IPS DF 4.7 (cell line): Measurements from ENCODE around the gene FOXE3.

Source experiments
- DNase-seq: peaks from one replicate; pipeline ENCODE4 v3.0.0-alpha.2; 2013; ENCODE audit warnings: low spot score; ENCODE audit errors: extremely low read depth

FOXE3 gene

DNA sequence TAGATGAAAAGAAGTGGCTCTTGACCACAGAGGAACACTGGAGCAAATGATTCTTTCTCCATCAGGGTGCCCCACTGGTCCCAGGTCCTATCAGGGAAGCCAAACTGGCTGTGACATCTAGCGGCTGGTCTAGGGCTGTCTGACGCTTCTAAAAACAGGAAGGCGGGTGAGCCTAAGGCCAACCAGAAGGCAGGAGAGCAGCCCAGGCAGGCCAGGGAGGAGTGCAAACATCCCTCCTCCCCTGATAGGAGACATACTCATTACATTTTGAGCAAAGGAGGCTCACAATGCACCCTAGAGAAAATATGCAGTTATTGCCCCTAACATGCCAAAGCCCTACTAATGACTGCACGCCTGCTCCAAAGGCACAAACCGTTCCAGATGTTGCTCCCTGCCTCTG, 10.4 kb upstream of the FOXE3 start:
- no peak for DNase-seq

DNA sequence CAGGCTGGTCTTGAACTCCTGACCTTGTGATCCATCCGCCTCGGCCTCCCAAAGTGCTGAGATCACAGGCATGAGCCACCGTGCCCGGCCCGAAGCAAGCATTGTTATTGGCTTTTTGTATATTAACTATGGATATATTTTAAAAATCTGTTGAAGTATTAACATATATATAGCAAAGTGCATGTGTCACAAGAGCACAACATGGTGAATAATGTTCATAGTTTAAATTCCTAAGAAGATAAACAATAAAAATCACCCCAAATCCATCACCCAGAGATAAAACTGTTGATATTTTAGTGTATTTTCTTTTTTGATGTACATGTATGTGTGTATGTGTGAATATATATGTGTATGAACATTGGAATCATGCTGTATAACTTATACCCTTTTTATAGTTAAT, 9.1 kb upstream of the FOXE3 start:
- no peak for DNase-seq

GRCh38 chr1:47407481-47407880, 8.6 kb upstream of the FOXE3 start:
- DNase-seq = no peak

GRCh38 chr1:47409311-47410067, 6.6 kb upstream of the FOXE3 start:
- DNase-seq = no peak

GRCh38 chr1:47410068-47410455, 6.0 kb upstream of the FOXE3 start:
- DNase-seq = no peak

GRCh38 chr1:47411436-47411835, 4.6 kb upstream of the FOXE3 start:
- DNase-seq = no peak

DNA sequence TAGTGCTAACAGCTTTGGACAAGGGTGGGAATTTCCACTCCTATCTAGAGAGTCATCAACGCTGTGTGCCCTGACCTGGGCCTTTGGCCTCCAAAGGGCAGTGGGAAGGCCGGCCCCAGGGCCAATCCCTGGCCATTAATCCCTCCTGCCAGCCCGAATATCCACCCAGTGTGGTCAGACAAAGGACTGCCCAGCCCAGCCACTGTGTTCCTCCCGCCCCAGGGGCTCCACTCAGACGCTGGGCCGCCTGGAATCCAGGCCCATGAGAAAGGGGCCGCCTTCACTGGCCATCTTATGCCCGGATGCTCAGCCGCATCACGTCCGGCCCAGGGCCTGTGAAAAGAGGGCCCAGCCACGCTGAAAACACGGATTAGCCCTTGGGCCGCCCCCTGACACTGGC, 3.6 kb upstream of the FOXE3 start:
- DNase-seq = no peak

DNA sequence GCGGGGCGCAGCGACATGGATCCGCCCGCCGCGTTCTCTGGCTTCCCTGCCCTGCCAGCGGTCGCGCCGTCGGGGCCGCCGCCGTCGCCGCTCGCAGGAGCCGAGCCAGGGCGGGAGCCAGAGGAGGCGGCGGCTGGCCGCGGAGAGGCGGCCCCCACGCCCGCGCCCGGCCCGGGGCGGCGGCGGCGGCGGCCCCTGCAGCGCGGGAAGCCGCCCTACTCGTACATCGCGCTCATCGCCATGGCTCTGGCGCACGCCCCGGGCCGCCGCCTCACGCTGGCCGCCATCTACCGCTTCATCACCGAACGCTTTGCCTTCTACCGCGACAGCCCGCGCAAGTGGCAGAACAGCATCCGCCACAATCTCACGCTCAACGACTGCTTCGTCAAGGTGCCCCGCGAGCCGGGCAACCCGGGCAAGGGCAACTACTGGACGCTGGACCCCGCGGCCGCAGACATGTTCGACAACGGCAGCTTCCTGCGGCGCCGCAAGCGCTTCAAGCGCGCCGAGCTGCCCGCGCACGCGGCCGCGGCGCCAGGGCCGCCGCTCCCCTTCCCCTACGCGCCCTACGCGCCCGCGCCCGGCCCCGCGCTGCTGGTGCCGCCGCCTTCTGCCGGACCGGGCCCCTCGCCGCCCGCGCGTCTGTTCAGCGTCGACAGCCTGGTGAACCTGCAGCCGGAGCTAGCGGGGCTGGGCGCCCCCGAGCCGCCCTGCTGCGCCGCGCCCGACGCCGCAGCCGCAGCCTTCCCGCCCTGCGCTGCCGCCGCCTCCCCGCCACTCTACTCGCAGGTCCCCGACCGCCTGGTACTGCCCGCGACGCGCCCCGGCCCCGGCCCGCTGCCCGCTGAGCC, 459 bp downstream of the FOXE3 start:
- no peak for DNase-seq

DNA sequence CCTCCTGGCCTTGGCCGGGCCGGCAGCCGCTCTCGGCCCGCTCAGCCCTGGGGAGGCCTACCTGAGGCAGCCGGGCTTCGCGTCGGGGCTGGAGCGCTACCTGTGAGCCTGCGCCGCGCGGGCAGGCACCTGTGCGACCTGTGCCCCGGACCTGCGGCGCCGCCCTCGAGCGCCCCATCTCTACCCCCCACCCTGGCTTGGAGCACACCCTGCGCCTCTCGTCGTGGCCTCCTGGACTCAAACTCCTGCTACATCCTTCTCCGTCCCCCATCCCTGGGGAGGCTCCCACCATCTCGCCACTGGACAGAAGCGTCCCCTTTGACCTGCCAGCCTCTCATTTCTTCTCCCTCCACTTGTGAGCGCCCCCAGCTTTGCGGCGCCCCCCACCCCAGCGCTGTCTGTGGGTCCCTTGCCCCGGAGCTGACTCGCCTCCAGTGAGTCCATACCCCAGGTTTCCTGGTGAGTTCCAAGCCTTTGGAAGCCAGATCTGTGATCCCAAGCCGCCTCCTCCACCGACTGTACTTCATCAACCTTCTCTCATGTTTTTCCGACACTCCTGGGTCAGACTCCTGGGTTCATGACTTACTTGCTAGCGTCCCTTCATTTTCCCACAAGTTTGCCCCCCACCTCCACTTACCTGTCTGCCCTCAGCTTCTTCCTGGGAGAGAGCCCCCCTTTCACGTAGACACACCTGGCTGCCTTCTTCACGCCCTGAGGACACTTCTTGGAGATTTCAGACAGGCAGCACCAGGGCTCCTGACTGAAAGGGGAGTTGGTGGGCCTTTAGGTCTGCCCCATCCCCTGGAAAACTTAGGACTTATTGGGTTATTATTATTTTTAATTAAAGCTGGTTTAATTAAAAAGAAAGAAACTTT, 1.3 kb downstream of the FOXE3 start:
- no peak for DNase-seq

GRCh38 chr1:47418122-47418521, 2.0 kb downstream of the FOXE3 start:
- no peak for DNase-seq

GRCh38 chr1:47418681-47419325, 2.7 kb downstream of the FOXE3 start:
- no peak for DNase-seq

GRCh38 chr1:47420547-47420946, 4.5 kb downstream of the FOXE3 start:
- no peak for DNase-seq

- no peak for DNase-seq
These were observed 7.8 kb downstream of the FOXE3 start for GRCh38 chr1:47423872-47424271.

- no peak for DNase-seq
These were observed 8.4 kb downstream of the FOXE3 start for GRCh38 chr1:47424336-47424982.

DNA sequence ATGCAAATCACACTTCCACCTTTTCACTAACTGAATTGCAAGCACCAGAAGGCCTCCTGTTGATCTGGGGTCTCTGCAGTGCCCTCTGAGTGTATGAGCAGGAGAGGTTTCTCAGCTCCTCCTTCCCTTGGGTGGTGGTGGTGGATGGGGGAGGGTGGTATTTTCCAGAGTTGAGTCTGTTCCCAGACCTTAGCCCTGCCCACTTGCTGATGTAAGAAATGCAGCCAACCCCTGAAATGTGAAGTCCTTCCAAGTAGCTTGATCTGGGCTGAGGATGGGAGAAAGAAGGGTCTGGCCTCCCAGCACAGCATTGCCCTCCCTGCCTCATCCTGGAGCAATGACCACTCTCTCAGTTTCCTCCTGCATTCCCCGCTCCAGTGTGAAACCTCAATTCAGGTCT, 15.4 kb downstream of the FOXE3 start:
- DNase-seq = no peak

DNA sequence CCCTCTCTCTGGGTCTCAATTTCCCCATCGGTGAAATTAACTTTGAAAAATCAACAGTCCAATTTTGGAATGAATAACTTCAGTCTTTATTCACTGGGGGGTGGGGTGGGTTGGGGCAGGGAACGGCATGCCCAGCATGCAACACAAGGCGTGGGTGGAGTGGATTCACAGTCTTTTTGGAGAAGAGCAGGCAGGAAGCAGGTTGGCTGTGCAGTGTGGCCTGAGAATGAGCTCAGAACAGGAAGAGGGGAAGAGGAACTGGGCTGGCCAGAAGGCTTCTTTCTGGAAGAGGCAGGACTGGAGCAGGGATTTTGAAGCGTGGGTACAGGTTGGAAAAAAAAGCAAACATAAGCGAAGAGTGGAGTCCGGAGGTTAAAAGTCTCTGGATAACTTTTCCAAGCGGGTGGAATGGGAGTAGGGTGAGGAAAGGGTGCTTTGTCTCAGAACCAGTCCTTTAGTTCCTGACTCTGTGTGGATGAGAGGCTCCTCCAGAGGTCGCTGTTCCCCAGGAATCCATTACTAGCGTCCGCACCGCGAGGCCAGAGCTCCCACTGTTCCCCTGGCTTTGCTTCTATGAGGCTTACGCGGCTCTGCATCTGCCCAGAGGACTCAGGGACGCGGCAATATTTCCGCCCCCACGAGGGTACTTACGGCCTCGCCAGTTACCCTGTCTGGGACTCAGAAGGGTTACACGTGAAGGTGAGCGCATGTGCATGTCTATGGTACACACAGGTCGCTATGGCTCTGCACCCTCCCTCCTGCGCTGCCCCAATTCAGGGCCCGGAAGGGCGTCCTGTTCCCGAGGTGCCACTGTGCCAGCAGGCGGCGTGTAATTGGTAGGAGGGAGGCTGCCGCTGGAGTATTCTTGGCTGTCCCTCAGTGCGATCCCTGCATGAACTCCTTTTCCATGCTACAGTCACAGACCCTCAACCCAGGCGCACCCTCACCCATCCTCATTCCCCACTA, 16.3 kb downstream of the FOXE3 start:
- DNase-seq = no peak

DNA sequence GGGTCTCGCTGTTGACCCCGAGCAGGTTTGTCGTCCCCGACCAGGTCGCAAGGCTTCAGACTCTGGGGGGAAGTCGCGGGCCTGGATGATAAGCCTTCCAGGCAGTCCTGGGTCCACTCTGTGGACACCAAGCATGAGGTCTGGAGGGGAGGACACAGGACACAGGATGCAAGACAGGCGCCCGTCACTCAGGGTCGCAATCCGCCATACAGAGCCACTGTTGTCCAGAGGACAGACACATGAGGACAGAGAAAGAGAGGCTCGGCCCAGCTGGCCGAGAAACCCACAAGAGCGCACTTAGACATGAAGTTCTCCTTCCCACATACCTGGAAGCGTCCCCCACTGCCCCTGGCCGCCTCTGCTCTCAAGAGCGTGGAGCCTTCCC, 16.9 kb downstream of the FOXE3 start:
- no peak for DNase-seq

DNA sequence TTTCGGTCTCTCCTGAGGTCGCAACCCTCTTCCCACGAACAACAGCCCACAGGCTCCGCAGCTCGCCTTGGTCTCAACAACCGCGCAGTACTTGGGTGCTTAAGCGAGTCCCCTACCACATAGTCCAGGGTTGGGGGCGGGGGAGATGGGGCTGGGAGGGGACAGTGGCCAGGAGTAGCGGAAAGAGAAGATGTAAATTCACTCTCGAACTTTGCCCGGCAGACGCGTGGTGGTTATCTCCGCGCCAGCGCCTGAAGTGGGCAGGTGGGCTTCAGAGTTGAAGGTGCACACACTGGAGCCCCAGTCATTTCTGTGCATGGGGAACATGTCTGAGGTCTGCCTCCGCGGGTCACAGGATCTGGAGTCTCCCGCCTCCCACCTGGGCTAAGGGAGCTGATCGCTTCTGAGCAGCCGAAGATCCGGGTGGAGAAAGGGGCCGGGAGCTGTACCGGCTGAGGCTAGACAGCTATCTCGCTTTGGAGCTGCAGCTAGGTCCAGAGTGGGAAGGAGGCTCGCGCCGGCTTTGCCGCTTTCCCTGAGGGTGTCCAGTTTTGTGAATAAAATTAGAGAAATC, 17.5 kb downstream of the FOXE3 start:
- DNase-seq = no peak
